WTC11 (cell line): ENCODE data around the gene PTGES2. TPM values are rescaled to one million over a fixed set of nuclear protein-coding genes. Genes with fewer than 3 reads are reported as not detected.

Experiments used
- ATAC-seq: fragments of 200-7000 bp; cut with Tn5 transposase; 2 replicates; pipeline ENCODE4 v1.10.0; 2021; ENCODE audit warnings: mild to moderate bottlenecking, moderate library complexity
- CTCF ChIA-PET: fragments of 300-600 bp; sonication (Branson Sonifier 250); formaldehyde crosslinking; loops from one replicate; lab custom pipeline; 2021; ENCODE audit warnings: antibody characterized with exemption; lab: Charles Lee
- POLR2A ChIA-PET: fragments of 350-600 bp; sonication (Branson Sonifier 250); formaldehyde crosslinking; loops from one replicate; lab custom pipeline; 2021; ENCODE audit warnings: antibody characterized with exemption; lab: Charles Lee
- DNase-seq: peaks from one replicate; pipeline ENCODE4 v3.0.0; 2021; ENCODE audit warnings: low spot score
- H3K27ac Mint-ChIP-seq: 2 replicates; pipeline ENCODE4 v1.8.0; 2021; ENCODE audit warnings: mixed read lengths
- H3K27me3 Mint-ChIP-seq: 2 replicates; pipeline ENCODE4 v1.8.0; 2021; ENCODE audit warnings: low read depth, mild to moderate bottlenecking, moderate library complexity, mixed read lengths
- H3K36me3 Mint-ChIP-seq: 2 replicates; pipeline ENCODE4 v1.8.0; 2021; ENCODE audit warnings: mixed read lengths
- H3K4me1 Mint-ChIP-seq: 2 replicates; pipeline ENCODE4 v1.8.0; 2022; ENCODE audit warnings: mixed read lengths
- H3K4me3 Mint-ChIP-seq: 2 replicates; pipeline ENCODE4 v1.8.0; 2021; ENCODE audit warnings: mild to moderate bottlenecking, moderate library complexity, mixed read lengths
- H3K9me3 Mint-ChIP-seq: 2 replicates; pipeline ENCODE4 v1.8.0; 2021; ENCODE audit warnings: mixed read lengths
- ATF1 ChIP-seq: sonication (generic); formaldehyde crosslinking; IDR thresholded peaks from 2 replicates; pipeline ENCODE4 v1.8.1; 2023; ENCODE audit warnings: mild to moderate bottlenecking, moderate library complexity, missing genetic modification reagents
- CREB1 ChIP-seq: sonication (generic); formaldehyde crosslinking; IDR thresholded peaks from 2 replicates; pipeline ENCODE4 v1.8.0; 2023; ENCODE audit warnings: mild to moderate bottlenecking, missing genetic modification reagents
- GABPB1 ChIP-seq: sonication (generic); formaldehyde crosslinking; IDR thresholded peaks from 2 replicates; pipeline ENCODE4 v1.8.1; 2023; ENCODE audit warnings: mild to moderate bottlenecking, missing genetic modification reagents
- JUN ChIP-seq: sonication (generic); formaldehyde crosslinking; IDR thresholded peaks from 2 replicates; pipeline ENCODE4 v1.8.0; 2023; ENCODE audit warnings: mild to moderate bottlenecking, missing genetic modification reagents
- MYBL2 ChIP-seq: sonication (generic); formaldehyde crosslinking; IDR thresholded peaks from 2 replicates; pipeline ENCODE4 v1.8.1; 2023; ENCODE audit warnings: mild to moderate bottlenecking, moderate library complexity, missing genetic modification reagents
- NFATC4 ChIP-seq: fragments of 250-450 bp; sonication (Bioruptor Pico); IDR thresholded peaks from 2 replicates; pipeline ENCODE4 v1.9.0; 2021; ENCODE audit warnings: mild to moderate bottlenecking
- NFYB ChIP-seq: sonication (generic); formaldehyde crosslinking; conservative IDR thresholded peaks from 2 replicates; pipeline ENCODE4 v1.8.0; 2022; ENCODE audit warnings: low read depth, missing genetic modification reagents
- NR1H2 ChIP-seq: sonication (generic); formaldehyde crosslinking; IDR thresholded peaks from 2 replicates; pipeline ENCODE4 v1.9.0; 2021; ENCODE audit warnings: mild to moderate bottlenecking, moderate library complexity, missing genetic modification reagents
- NR3C1 ChIP-seq: sonication (generic); formaldehyde crosslinking; conservative IDR thresholded peaks from 2 replicates; pipeline ENCODE4 v1.8.1; 2023; ENCODE audit warnings: low read depth, mild to moderate bottlenecking, missing genetic modification reagents
- SMAD3 ChIP-seq: sonication (generic); formaldehyde crosslinking; IDR thresholded peaks from 2 replicates; pipeline ENCODE4 v1.8.0; 2022; ENCODE audit warnings: missing genetic modification reagents, mild to moderate bottlenecking, borderline replicate concordance
- SOX15 ChIP-seq: fragments of 250-450 bp; sonication (Bioruptor Pico); IDR thresholded peaks from 2 replicates; pipeline ENCODE4 v1.9.0; 2021; ENCODE audit warnings: mild to moderate bottlenecking
- TP53 ChIP-seq: sonication (generic); formaldehyde crosslinking; IDR thresholded peaks from 2 replicates; pipeline ENCODE4 v1.8.1; 2023; ENCODE audit warnings: mild to moderate bottlenecking, missing genetic modification reagents
- ZBTB21 ChIP-seq: sonication (generic); formaldehyde crosslinking; IDR thresholded peaks from 2 replicates; pipeline ENCODE4 v1.8.1; 2023; ENCODE audit warnings: mild to moderate bottlenecking, missing genetic modification reagents, borderline replicate concordance
- ZNF317 ChIP-seq: sonication (generic); formaldehyde crosslinking; IDR thresholded peaks from 2 replicates; pipeline ENCODE4 v1.8.1; 2023; ENCODE audit warnings: low read depth, mild to moderate bottlenecking, moderate library complexity, missing genetic modification reagents, borderline replicate concordance
- ZNF416 ChIP-seq: fragments of 250-450 bp; sonication (Bioruptor Pico); IDR thresholded peaks from 2 replicates; pipeline ENCODE4 v1.9.0; 2021; ENCODE audit warnings: mild to moderate bottlenecking, inconsistent platforms
- ZNF423 ChIP-seq: fragments of 250-450 bp; sonication (Bioruptor Pico); IDR thresholded peaks from 2 replicates; pipeline ENCODE4 v2.1.2; 2022; ENCODE audit warnings: mild to moderate bottlenecking, moderate library complexity
- total RNA-seq: library from RNA; stranded (reverse); gene quantifications from 3 replicates; pipeline ENCODE4 v1.2.3, GENCODE V29; 2021
- TF ChIP-seq, protein P1 (sequence below): fragments of 200-600 bp; IDR thresholded peaks from 2 replicates; pipeline ENCODE4 v1.8.0; 2022; ENCODE audit warnings: antibody characterized with exemption
- TF ChIP-seq, protein P2 (sequence below): sonication (generic); formaldehyde crosslinking; IDR thresholded peaks from 2 replicates; pipeline ENCODE4 v1.8.1; 2022; ENCODE audit warnings: low read depth, missing genetic modification reagents, borderline replicate concordance
- TF ChIP-seq, protein P3 (sequence below): sonication (generic); formaldehyde crosslinking; IDR thresholded peaks from 2 replicates; pipeline ENCODE4 v1.8.0; 2023; ENCODE audit warnings: missing genetic modification reagents
- TF ChIP-seq, protein P4 (sequence below): sonication (generic); formaldehyde crosslinking; IDR thresholded peaks from 2 replicates; pipeline ENCODE4 v1.8.1; 2023; ENCODE audit warnings: mild to moderate bottlenecking, missing genetic modification reagents, moderate library complexity
- TF ChIP-seq, protein P5 (sequence below): sonication (generic); formaldehyde crosslinking; IDR thresholded peaks from 2 replicates; pipeline ENCODE4 v1.8.1; 2023; ENCODE audit warnings: mild to moderate bottlenecking, moderate library complexity, missing genetic modification reagents
- TF ChIP-seq, protein P6 (sequence below): sonication (generic); formaldehyde crosslinking; IDR thresholded peaks from 2 replicates; pipeline ENCODE4 v1.8.0; 2023; ENCODE audit warnings: mild to moderate bottlenecking, missing genetic modification reagents

Gene PTGES2
- total RNA-seq, 1 experiment from 2014 or later, result 118 TPM

DNA sequence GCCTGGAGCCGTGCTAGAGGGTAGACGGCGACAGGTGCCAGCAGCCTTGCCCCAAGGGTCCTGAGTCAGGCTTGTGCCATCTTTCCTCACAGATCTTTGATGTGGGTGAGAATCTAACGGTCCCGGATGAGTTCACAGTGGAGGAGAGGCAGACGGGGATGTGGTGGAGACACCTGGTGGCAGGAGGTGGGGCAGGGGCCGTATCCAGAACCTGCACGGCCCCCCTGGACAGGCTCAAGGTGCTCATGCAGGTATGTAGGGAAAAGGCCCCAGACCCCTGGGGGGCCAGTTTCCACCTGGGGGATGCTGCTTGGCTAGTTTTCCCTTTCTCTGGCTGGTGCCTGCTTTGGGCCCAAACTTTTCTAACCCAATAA is 24.0 kb downstream of the PTGES2 start:
- ChIA-PET CTCF (interaction anchor here (0.6 to 5.8 kb wide), 7 partner anchors 12 to 162 kb away, joined by 3 to 57 read pairs (median 6); no protein-coding TSS in a partner anchor), POLR2A (no interaction called here)
- Mint-ChIP-seq H3K27me3 (no peaks in the 10 kb centered on the region), H3K36me3 (peaks cover 51% of the 10 kb centered on the region), H3K9me3 (no peaks in the 10 kb centered on the region), H3K4me1 (peaks cover 35% of the 10 kb centered on the region), H3K27ac (peak overlapping the region; percentile 76; the same call in 1 of the 2 replicates), H3K4me3 (no peak overlapping the region)
- TF ChIP-seq, protein P1, sequence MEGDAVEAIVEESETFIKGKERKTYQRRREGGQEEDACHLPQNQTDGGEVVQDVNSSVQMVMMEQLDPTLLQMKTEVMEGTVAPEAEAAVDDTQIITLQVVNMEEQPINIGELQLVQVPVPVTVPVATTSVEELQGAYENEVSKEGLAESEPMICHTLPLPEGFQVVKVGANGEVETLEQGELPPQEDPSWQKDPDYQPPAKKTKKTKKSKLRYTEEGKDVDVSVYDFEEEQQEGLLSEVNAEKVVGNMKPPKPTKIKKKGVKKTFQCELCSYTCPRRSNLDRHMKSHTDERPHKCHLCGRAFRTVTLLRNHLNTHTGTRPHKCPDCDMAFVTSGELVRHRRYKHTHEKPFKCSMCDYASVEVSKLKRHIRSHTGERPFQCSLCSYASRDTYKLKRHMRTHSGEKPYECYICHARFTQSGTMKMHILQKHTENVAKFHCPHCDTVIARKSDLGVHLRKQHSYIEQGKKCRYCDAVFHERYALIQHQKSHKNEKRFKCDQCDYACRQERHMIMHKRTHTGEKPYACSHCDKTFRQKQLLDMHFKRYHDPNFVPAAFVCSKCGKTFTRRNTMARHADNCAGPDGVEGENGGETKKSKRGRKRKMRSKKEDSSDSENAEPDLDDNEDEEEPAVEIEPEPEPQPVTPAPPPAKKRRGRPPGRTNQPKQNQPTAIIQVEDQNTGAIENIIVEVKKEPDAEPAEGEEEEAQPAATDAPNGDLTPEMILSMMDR, result 0 out of 2 replicates have a peak, but pooled peaks have one; percentile 19
- TF ChIP-seq MYBL2 (no peak), ZNF423 (CRISPR knock-in tag) (peak; percentile 54; the same call in 1 of the 2 replicates), NFYB (no peak)
- DNase-seq (no peak), ATAC-seq (peak; percentile 34)

DNA sequence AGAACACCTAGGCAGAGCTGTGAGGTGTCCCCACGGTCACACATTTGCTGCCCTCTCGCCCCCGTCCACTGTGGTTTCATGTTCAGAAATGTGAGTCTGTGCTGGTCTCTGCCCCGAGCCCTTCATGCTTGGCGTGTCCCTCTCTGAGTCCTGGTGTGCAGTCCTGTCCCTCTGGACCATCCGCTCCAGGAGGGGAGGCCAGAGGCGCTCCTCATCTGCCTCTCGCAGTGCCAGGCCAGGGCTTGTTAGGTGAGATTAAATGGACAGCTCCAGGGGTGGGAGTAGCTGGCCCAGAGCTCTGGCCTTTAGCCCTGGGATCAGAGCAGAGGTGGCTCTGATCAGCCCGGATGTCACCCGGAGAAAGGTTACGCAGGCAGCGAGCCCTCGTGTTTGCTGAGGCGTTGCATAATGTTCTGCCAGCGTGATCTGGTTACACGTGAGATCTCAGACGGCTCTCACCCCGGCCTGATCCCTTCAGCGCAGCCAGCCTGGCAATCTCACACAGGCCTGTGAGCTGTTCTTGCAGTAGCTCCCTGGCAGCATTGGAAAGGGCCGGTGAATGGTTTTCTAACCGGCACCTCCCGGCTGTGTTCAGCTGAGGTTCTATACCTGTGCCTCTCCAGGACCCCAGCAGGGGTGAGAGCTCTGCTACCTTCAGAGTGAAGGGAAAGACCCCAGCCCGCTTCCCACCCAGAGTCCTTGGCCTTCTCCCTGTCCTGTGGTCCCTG is 24.5 kb downstream of the PTGES2 start:
- TF ChIP-seq, protein P2, sequence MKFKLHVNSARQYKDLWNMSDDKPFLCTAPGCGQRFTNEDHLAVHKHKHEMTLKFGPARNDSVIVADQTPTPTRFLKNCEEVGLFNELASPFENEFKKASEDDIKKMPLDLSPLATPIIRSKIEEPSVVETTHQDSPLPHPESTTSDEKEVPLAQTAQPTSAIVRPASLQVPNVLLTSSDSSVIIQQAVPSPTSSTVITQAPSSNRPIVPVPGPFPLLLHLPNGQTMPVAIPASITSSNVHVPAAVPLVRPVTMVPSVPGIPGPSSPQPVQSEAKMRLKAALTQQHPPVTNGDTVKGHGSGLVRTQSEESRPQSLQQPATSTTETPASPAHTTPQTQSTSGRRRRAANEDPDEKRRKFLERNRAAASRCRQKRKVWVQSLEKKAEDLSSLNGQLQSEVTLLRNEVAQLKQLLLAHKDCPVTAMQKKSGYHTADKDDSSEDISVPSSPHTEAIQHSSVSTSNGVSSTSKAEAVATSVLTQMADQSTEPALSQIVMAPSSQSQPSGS (CRISPR knock-in tag), result no peak
- TF ChIP-seq NFATC4 (CRISPR knock-in tag), result no peak
- no peak for TF ChIP-seq SMAD3 (CRISPR knock-in tag)
- TF ChIP-seq GABPB1, result peak; percentile 93
- no peak for TF ChIP-seq JUN (CRISPR knock-in tag)
- TF ChIP-seq SOX15 (CRISPR knock-in tag), result no peak
- TF ChIP-seq CREB1 (CRISPR knock-in tag), result no peak
- ATAC-seq, result no peak
- H3K4me3 Mint-ChIP-seq, result no peak overlapping the region
- POLR2A ChIA-PET, result no interaction called here
- H3K27me3 Mint-ChIP-seq, result no peaks in the 10 kb centered on the region
- peaks cover 51% of the 10 kb centered on the region for H3K36me3 Mint-ChIP-seq
- no peaks in the 10 kb centered on the region for H3K9me3 Mint-ChIP-seq
- CTCF ChIA-PET, result interaction anchor here (0.6 to 1.6 kb wide), 7 partner anchors 12 to 161 kb away, joined by 3 to 12 read pairs (median 5); no protein-coding TSS in a partner anchor
- DNase-seq, result no peak
- H3K4me1 Mint-ChIP-seq, result peaks cover 38% of the 10 kb centered on the region
- peak overlapping the region; percentile 76 for H3K27ac Mint-ChIP-seq

DNA sequence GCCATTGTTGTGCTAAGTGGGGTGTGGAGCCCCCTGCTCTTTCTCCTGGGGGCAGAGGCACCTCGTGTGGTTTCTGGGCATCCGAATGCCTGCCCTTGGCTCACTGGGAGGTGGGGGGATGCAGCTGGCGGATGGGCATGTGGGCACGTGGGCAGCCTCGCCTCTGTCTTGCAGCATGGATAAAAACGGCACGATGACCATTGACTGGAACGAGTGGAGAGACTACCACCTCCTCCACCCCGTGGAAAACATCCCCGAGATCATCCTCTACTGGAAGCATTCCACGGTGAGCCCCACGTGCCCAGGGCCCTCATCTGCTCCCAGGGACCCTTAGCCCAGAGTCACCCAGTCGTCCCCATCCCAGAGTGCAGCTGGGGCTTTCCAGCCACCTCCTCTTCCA is 25.3 kb downstream of the PTGES2 start:
- ChIA-PET POLR2A (no interaction called here), CTCF (interaction anchor here (1.2 to 1.6 kb wide), 4 partner anchors 8 to 158 kb away, joined by 3 to 12 read pairs (median 6); no protein-coding TSS in a partner anchor)
- no peak for ATAC-seq
- Mint-ChIP-seq H3K27ac (peak overlapping the region; percentile 72; the same call in 1 of the 2 replicates), H3K4me1 (peaks cover 46% of the 10 kb centered on the region), H3K27me3 (no peaks in the 10 kb centered on the region), H3K9me3 (no peaks in the 10 kb centered on the region), H3K4me3 (no peak overlapping the region; the same call in 1 of the 2 replicates), H3K36me3 (peaks cover 46% of the 10 kb centered on the region)
- DNase-seq, result no peak
- no peak for TF ChIP-seq NR1H2 (CRISPR knock-in tag)
- TF ChIP-seq SMAD3 (CRISPR knock-in tag), result no peak
- no peak for TF ChIP-seq TP53 (CRISPR knock-in tag)
- no peak for TF ChIP-seq ZNF416
- TF ChIP-seq, protein P3, sequence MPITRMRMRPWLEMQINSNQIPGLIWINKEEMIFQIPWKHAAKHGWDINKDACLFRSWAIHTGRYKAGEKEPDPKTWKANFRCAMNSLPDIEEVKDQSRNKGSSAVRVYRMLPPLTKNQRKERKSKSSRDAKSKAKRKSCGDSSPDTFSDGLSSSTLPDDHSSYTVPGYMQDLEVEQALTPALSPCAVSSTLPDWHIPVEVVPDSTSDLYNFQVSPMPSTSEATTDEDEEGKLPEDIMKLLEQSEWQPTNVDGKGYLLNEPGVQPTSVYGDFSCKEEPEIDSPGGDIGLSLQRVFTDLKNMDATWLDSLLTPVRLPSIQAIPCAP (CRISPR knock-in tag), result no peak
- TF ChIP-seq NR3C1 (CRISPR knock-in tag), result no peak
- no peak for TF ChIP-seq ATF1
- TF ChIP-seq ZBTB21, result no peak
- no peak for TF ChIP-seq ZNF317 (CRISPR knock-in tag)
- TF ChIP-seq, protein P4, sequence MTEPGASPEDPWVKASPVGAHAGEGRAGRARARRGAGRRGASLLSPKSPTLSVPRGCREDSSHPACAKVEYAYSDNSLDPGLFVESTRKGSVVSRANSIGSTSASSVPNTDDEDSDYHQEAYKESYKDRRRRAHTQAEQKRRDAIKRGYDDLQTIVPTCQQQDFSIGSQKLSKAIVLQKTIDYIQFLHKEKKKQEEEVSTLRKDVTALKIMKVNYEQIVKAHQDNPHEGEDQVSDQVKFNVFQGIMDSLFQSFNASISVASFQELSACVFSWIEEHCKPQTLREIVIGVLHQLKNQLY (CRISPR knock-in tag), result no peak
- no peak for TF ChIP-seq ZNF423 (CRISPR knock-in tag)
- TF ChIP-seq, protein P5, sequence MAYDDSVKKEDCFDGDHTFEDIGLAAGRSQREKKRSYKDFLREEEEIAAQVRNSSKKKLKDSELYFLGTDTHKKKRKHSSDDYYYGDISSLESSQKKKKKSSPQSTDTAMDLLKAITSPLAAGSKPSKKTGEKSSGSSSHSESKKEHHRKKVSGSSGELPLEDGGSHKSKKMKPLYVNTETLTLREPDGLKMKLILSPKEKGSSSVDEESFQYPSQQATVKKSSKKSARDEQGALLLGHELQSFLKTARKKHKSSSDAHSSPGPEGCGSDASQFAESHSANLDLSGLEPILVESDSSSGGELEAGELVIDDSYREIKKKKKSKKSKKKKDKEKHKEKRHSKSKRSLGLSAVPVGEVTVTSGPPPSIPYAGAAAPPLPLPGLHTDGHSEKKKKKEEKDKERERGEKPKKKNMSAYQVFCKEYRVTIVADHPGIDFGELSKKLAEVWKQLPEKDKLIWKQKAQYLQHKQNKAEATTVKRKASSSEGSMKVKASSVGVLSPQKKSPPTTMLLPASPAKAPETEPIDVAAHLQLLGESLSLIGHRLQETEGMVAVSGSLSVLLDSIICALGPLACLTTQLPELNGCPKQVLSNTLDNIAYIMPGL, result no peak
- TF ChIP-seq, protein P6, sequence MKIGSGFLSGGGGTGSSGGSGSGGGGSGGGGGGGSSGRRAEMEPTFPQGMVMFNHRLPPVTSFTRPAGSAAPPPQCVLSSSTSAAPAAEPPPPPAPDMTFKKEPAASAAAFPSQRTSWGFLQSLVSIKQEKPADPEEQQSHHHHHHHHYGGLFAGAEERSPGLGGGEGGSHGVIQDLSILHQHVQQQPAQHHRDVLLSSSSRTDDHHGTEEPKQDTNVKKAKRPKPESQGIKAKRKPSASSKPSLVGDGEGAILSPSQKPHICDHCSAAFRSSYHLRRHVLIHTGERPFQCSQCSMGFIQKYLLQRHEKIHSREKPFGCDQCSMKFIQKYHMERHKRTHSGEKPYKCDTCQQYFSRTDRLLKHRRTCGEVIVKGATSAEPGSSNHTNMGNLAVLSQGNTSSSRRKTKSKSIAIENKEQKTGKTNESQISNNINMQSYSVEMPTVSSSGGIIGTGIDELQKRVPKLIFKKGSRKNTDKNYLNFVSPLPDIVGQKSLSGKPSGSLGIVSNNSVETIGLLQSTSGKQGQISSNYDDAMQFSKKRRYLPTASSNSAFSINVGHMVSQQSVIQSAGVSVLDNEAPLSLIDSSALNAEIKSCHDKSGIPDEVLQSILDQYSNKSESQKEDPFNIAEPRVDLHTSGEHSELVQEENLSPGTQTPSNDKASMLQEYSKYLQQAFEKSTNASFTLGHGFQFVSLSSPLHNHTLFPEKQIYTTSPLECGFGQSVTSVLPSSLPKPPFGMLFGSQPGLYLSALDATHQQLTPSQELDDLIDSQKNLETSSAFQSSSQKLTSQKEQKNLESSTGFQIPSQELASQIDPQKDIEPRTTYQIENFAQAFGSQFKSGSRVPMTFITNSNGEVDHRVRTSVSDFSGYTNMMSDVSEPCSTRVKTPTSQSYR, result no peak
